ENCODE measurements around the gene NSD2.
"Not testable (repeated sequence)": the region's sequence is repeated elsewhere in the genome, so short reads cannot be mapped to it uniquely, and the experiment has no call there.

NSD2 gene

GRCh38 chr4:1899149-1900086 is 28.2 kb downstream of the NSD2 start:
- DNase-seq (ENCODE audit: low spot score): peak; percentile 78

DNA sequence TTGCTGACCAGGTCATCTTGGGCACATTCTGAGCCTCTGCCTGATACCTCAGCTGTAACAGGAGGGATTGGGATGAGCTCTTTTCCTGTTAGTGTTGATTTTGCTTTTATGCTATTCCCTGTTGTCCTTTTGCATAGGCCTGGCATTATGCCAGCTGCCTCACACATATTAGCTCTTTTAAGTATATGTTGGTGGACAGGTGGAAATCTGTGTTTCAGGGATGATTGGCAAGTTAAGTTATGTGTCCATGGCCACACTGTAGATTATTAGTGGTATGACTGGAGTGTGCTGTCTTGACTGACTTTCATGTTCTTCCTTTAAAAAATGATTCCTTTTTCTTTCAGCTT is 28.9 kb downstream of the NSD2 start:
- no peak for DNase-seq (ENCODE audit: low spot score)

GRCh38 chr4:1900624-1901023 is 29.4 kb downstream of the NSD2 start:
- no peak for DNase-seq (ENCODE audit: low spot score)

GRCh38 chr4:1901127-1901526 is 29.9 kb downstream of the NSD2 start:
- DNase-seq (ENCODE audit: low spot score): no peak

GRCh38 chr4:1902243-1902642 is 31.1 kb downstream of the NSD2 start:
- no peak for DNase-seq (ENCODE audit: low spot score)

GRCh38 chr4:1903035-1903434 is 31.8 kb downstream of the NSD2 start:
- DNase-seq (ENCODE audit: low spot score): no peak

DNA sequence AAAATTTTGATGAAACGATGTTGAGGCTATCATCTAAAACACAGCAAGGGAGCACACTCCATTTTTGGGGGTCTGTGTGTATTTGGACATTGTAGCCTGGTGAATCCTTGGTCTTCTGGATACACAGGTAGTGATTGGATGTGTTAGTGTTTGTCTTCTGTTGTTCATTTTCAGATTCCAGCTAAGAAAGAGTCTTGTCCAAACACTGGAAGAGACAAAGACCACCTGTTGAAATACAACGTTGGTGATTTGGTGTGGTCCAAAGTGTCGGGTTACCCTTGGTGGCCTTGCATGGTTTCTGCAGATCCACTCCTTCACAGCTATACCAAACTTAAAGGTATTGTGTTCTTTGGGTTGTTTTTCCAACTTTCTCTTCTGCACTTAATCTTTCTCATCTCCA is 32.8 kb downstream of the NSD2 start:
- no peak for DNase-seq (ENCODE audit: low spot score)

- no peak for DNase-seq (ENCODE audit: low spot score)
Observed at GRCh38 chr4:1907848-1908525, 36.8 kb downstream of the NSD2 start.

DNA sequence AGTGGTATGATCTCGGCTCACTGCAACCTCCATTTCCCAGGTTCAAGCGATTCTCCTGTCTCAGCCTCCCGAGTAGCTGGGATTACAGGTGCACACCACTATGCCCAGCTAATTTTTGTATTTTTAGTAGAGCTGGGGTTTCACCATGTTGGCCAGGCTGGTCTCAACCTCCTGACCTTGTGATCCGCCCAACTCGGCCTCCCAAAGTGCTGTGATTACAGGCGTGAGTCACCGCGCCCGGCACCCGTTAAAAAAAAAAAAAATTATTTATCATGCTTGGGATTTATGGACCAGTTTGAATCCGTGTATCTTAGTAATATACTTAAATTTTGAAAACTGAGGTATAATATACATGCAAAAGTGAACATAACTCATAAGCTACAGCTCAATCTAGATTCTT is 38.5 kb downstream of the NSD2 start:
- not testable (repeated sequence) for DNase-seq (ENCODE audit: low spot score)

- peak; percentile 55 for DNase-seq (ENCODE audit: low spot score)
Observed at GRCh38 chr4:1910643-1911042, 39.5 kb downstream of the NSD2 start.

DNA sequence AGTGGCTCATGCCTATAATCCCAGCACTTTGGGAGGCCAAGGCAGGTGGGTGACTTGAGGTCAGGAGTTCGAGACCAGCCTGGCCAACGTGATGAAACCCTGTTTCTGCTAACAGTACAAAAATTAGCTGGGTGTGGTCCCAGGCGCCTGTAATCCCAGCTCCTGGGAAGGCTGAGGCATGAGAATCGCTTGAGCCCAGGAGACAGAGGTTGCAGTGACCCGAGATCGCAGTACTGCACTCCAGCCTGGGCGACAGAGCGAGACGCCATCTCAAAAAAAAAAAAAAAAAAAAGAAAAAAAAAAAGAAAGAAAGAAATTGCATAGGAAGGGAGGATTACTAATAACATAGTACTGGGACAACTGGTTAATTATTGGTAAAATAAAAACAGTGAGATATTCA is 40.1 kb downstream of the NSD2 start:
- DNase-seq (ENCODE audit: low spot score): peak; percentile 32

DNA sequence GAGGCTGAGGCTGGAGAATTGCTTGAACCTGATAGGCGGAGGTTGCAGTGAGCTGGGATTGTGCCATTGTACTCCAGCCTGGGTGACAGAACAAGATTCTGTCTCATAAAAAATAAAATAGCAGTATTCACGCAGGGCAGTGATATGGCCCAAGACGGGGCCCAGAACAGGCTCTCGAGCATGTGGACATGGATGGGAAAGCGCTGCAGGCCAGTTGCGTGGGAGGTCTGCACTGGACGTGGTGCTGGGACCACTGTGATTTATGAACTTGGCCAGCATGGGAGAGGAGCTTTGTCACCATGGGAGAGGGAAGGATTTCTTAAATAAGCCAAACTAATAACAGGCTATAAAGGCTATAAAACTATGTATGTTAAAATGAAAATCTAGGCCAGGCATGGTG is 51.6 kb downstream of the NSD2 start:
- DNase-seq (ENCODE audit: low spot score): no peak

DNA sequence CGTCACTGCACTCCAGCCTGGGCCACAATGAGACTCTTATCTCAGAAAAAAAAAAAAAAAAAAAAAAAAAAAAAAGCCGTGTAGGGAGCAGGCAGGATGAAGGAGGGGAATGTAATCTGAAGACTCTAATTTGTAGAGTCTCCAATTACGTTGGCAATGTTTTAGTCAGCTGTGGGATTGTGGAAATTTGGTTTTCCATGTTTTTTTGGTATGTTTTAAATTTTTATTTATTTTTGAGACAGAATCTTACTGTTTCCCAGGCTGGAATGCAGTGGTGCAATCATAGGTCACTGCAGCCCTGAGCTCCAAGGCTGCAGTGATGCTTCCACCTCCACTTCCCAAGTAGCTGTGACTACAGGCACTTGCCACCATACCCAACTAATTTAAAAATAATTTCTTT is 56.5 kb downstream of the NSD2 start:
- DNase-seq (ENCODE audit: low spot score): no peak

GRCh38 chr4:1928356-1929239 is 57.4 kb downstream of the NSD2 start:
- no peak for DNase-seq (ENCODE audit: low spot score)

DNA sequence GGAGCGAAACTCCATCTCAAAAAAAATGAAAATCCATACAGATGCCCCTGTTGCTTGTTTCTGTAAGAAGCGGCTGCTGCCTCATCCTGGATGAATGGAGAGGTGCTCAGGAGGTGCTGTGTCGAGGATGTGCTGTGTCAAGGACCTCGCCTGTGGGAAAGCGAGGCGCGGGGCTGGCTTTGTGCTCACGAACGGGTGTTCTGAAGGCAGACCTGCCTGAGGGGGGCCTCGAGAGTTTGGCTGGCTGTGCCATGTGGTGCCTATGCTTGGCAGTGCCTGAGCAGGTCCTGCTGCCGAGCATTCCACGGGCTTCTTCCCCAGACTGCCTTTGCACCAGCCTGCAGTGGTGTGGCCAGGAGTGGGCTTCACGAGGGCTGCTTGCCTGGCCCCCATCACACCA is 61.5 kb downstream of the NSD2 start:
- DNase-seq (ENCODE audit: low spot score): no peak

DNA sequence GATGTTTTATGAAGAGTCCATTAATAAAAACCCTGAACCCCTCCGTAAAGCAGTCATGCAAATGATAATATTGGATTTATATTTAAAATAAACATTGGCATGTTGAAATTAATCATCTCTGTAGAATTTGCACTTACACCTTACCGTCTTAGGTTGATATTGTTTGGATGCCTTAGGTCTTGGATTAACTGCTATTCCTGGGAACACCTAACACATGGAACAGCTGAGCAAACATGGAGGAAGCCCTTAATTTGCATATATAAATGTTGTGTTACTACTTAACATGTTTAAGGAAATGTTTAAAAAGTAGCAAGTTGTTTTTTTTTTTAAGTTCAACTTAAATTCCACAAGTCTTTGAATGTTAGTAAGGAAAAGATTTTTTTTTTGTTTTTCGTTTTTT is 62.5 kb downstream of the NSD2 start:
- no peak for DNase-seq (ENCODE audit: low spot score)

GRCh38 chr4:1937550-1937949 is 66.4 kb downstream of the NSD2 start:
- no peak for DNase-seq (ENCODE audit: low spot score)

DNA sequence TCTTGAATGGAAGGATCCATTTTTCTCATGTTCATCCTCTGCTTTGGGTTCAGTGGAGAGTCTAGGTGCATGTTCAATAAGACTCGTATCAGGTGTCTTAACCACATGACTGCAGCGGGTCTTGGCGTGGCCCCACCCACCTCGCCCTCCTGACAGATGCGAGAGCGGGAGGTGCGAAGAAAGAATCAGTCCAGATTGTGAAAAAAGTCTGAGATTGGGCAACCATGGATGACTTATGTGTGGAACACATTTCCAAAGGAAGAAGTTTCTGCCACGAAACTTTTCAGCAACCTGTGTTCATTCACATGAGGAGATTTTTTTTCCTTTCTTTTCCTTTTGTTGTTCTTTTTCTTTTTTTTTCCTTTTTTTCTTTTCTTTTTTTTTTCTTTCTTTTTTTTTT is 66.8 kb downstream of the NSD2 start:
- DNase-seq (ENCODE audit: low spot score): no peak

DNA sequence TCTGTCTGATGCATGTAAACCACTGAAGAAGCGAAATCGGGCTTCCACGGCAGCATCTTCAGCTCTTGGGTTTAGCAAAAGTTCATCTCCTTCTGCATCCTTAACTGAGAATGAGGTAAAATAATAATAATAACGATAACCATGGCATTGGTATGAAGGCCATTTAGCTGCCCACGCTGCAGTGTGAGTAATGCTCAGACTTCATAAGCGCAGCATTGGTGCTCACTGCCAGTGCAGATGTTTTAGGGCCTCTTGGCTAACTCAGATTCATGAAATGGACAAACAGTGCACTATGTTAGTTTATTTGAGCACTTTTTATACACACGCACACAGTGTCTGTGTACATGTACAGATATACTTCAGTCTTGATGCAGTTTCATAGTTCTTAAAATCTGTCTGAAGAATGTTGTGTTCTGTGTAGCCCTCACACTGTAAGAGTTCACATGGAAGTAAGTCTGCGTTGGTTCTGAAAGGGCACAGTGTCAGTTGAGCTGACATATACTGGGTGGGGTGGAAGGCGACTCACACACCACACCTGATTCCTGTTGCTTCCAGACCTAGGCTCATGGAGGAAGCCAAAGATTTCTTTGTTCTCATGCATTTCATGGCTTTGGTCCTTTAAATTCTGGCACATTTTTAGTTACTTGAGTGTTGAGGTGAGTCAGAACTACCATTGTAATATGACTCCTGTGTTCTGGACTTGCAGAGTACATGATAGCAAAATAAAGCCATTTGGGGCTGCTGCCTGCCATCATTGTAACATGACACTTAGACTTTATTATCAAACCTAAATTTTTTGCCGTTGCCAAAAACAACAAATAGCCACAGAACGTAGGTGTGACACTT is 68.7 kb downstream of the NSD2 start:
- DNase-seq (ENCODE audit: low spot score): peak; percentile 82

DNA sequence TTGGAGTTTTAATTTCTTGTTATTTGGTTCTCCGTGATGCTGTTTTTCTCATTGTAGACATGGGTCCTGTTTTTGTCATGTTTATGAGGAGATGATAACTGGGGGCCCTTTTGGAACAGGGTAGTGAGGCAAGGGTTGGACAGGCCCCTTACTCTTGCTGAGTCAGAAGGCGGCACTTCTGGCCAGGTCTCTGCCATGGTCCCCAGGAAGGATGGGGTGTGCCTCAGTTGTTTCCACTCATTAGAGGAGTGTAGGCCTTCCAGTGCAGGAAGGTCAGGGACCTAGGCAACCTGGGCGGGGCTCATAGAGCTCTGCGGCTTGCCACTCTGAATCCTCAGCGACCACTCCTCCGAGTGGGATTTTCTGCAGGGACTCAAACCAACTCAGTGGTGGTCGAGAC is 69.4 kb downstream of the NSD2 start:
- DNase-seq (ENCODE audit: low spot score): no peak

- DNase-seq (ENCODE audit: low spot score): no peak
Observed at GRCh38 chr4:1943928-1944327, 72.7 kb downstream of the NSD2 start.

Measured in kidney tubule cell (primary cell).